Middle frontal gyrus (tissue), 1 donor: ENCODE data around the gene ARHGAP25.

Experiments used
- DNase-seq: peaks from one replicate; pipeline ENCODE4 v3.0.0-alpha.2; 2015; ENCODE audit warnings: low spot score; ENCODE audit errors: extremely low spot score

Gene ARHGAP25, protein sequence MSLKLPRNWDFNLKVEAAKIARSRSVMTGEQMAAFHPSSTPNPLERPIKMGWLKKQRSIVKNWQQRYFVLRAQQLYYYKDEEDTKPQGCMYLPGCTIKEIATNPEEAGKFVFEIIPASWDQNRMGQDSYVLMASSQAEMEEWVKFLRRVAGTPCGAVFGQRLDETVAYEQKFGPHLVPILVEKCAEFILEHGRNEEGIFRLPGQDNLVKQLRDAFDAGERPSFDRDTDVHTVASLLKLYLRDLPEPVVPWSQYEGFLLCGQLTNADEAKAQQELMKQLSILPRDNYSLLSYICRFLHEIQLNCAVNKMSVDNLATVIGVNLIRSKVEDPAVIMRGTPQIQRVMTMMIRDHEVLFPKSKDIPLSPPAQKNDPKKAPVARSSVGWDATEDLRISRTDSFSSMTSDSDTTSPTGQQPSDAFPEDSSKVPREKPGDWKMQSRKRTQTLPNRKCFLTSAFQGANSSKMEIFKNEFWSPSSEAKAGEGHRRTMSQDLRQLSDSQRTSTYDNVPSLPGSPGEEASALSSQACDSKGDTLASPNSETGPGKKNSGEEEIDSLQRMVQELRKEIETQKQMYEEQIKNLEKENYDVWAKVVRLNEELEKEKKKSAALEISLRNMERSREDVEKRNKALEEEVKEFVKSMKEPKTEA

GRCh38 chr2:68734688-68735525, at the start of gene ARHGAP25:
Gene ARHGAP25 (plus strand): TSS chr2:68734811. CDS start chr2:68735200, 389 bp downstream.
- peak; percentile 24 for DNase-seq

- no peak for DNase-seq
These were observed 48.4 kb upstream of the ARHGAP25 start for GRCh38 chr2:68686178-68686577.

DNA sequence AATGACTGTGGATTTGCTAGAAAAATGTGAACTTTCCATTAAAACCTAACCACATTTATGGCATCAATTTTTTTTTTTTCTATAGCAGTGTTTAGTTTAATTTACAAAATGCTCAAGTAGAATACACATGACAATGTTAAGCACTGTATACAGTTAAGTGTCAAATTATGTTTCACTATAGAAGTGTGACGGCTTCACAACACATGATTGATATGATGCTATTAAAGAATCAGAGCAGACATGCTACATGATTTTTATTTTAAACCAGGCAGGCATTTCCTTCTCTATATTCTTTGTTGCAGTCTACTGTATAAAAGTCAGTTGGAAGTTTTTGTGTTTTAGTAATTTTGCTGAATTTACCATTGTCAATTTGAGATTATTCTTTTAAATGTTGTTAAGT, 47.6 kb upstream of the ARHGAP25 start:
- no peak for DNase-seq

- no peak for DNase-seq
These were observed 44.8 kb upstream of the ARHGAP25 start for GRCh38 chr2:68689553-68690537.

DNA sequence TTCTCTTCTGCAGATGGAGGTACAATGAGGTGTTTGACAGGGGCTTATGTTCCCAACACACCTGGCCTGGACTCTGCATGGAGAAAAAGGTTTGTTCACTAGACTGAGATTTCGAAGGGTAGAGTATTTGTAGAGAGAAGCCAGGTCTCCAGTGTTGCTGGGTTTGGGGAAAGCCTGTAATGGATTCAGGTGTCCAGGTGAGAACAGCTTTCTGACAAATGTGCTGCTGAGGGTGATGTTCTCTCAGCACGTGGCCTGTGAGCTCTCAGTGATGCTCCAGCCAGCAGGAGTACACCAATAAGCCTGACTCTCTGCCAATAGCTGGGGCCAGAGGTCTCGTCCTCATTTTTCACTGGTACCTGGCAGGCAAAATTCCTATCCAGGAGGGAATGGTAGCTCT, 43.8 kb upstream of the ARHGAP25 start:
- DNase-seq = no peak

DNA sequence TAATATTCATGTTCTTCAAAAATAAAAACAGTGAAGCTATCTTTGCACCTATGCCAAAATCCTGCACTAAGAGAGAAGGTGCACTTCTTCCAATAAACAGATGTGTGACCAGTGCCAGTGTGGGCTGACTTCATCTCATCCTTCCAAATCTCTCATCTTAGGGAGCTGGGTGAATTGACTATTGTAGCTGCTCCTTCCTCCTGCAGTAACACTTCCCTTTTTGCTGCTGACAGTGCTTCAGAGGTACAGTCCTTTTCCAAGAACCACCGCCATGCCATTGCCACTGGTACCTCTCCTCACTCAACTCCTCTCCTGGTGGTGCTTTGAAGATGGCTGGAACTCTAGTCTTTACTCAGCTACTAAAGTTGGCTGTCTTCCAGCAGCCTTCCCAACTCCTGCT, 42.1 kb upstream of the ARHGAP25 start:
- DNase-seq = no peak

GRCh38 chr2:68693951-68694350, 40.7 kb upstream of the ARHGAP25 start:
- DNase-seq = no peak

- DNase-seq = no peak
These were observed 38.6 kb upstream of the ARHGAP25 start for GRCh38 chr2:68695971-68696370.

- no peak for DNase-seq
These were observed 38.1 kb upstream of the ARHGAP25 start for GRCh38 chr2:68696554-68696953.

DNA sequence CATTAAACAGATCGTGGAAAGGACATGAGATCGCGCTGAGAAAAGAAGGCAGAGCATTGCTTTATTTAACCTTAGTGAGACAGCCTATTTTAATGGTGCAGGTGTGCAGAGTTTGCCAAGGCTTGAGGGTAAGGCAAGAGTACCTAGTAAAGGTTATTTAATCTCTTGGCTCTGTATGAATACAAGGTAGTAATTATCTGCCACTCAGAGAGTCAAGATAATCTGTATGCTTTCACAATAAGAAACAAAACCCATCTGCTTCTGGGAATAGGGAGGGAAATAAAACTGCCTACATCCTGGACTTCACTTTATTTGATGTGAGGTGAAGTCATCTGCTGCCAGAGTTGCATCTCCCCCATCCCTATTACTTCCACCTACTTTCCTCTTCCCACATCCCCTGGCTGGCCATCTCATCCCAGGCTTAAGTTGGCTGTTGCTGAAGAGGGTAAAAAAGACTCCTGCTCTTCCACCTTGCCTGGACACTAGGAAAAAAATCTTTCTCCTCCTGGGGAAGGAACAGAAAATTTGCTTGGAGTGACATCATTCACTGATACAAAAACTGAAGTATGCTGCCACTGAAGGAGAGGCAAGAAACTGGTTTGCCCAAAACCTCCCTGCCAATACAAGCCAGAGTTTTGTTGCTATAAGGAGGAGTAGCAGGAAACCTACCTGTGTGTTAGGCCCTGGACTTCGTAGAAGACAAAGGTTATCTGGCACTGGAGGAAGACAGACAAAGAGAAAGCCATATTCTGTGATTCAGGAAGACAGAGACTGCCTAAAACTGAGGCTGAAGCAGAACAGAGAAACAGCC, 35.8 kb upstream of the ARHGAP25 start:
- no peak for DNase-seq

GRCh38 chr2:68700560-68700959, 34.1 kb upstream of the ARHGAP25 start:
- no peak for DNase-seq

- no peak for DNase-seq
These were observed 28.0 kb upstream of the ARHGAP25 start for GRCh38 chr2:68706637-68707036.

GRCh38 chr2:68708629-68709028, 26.0 kb upstream of the ARHGAP25 start:
- no peak for DNase-seq

DNA sequence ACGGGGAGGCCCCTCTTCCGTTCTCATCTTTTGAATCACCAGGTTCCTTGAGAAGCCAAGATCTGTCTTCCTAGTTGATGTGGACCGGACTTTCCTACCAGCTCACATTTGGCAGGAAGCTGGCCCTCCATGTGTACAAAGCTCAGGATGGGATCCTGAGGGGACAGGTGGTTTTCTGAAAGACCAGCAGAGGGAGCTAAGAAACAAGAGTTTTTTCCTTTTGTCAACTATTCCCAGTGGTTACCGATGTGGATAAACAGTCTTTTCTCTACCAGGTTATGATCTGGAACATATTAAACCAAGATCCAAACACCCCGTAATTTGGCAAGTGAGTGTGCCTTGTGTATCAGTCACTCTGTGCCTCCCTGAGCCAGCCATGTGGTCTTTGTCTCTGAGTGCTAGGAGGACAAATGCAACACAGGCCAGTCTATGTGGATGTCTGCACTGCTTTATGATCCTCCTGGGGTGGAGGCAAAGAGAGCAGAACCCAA, 25.1 kb upstream of the ARHGAP25 start:
- DNase-seq = peak; percentile 33

DNA sequence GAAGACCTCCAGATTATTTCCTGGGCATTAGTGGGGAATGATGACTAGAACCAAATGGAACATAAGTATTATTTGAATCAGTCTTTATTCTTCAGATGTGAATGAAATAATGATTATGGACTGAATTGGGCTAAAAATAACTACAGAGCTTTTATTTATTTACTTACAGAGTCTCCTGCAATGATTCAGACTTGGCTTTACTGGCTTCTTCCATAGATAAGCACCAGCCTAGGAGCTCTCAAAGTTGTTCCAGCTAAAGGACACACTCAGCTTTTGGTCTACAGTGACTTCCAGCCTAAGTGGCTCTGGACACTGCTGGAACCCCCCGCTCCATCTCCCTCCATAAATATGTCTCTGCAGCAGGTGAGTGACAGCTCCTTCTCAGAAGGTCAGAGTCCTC, 24.3 kb upstream of the ARHGAP25 start:
- no peak for DNase-seq

- DNase-seq = no peak
These were observed 23.9 kb upstream of the ARHGAP25 start for GRCh38 chr2:68710756-68711155.

DNA sequence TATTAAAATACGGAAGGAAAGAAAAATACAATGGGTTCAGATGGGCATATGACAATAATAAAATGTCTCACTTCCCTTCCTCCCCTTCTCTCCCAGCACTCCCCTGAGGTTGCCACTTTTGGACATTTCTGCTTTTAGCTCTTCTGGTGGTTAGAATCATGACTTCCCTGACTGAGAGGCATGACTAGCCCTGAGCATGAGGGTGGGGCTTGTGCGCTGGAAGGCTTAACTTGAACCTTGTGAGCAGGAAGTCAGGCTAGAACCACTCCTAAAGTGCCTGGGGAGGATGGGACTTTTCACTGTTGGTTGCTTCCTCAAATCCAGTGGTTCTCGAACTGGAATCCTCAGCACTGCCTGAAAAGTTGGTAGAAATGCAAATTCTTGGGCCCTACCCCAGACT, 19.7 kb upstream of the ARHGAP25 start:
- DNase-seq = no peak

GRCh38 chr2:68715353-68716041, 19.1 kb upstream of the ARHGAP25 start:
- no peak for DNase-seq
